SU-DHL-6 (cell line): ENCODE measurements around the gene SYTL3.

ENCODE experiments used
- CTCF ChIP-seq: fragments of 200-600 bp; sonication (generic); IDR thresholded peaks from one replicate; pipeline ENCODE4 v1.5.1; 2017; ENCODE audit warnings: antibody characterized with exemption, mild to moderate bottlenecking, low read length, moderate library complexity; ENCODE audit not compliant: insufficient read depth, poor library complexity, severe bottlenecking
- EZH2phosphoT487 ChIP-seq: fragments of 200-600 bp; sonication (generic), shearing (Covaris generic); conservative IDR thresholded peaks from 2 replicates; pipeline ENCODE4 v1.6.1; 2018; ENCODE audit warnings: mild to moderate bottlenecking, antibody characterized with exemption, low read length, moderate library complexity, mixed read lengths

- TF ChIP-seq CTCF (no peak), EZH2phosphoT487 (no peak)
Measured at GRCh38 chr6:158631678-158632537, 17.9 kb upstream of the SYTL3 start.
